ACC112 (cell line): ENCODE data around the gene TBC1D17.
"Not testable (repeated sequence)": the region's sequence is repeated elsewhere in the genome, so short reads cannot be mapped to it uniquely, and the experiment has no call there.

Source experiments
- H2AFZ ChIP-seq: fragments of 200-600 bp; sonication (generic); one replicate; pipeline ENCODE4 v1.6.0; 2017; ENCODE audit warnings: antibody characterized with exemption, low read length; ENCODE audit not compliant: unreplicated experiment
- H3K27ac ChIP-seq: fragments of 200-600 bp; sonication (generic); 2 replicates; pipeline ENCODE4 v1.5.1; 2014; ENCODE audit warnings: low read depth, mild to moderate bottlenecking, antibody characterized with exemption, low read length, moderate library complexity
- H3K27me3 ChIP-seq: fragments of 200-600 bp; sonication (generic); 2 replicates; pipeline ENCODE4 v1.6.1; 2014; ENCODE audit warnings: mild to moderate bottlenecking, antibody characterized with exemption, low read length, moderate library complexity, mixed read lengths; ENCODE audit not compliant: insufficient read depth
- H3K36me3 ChIP-seq: fragments of 200-600 bp; sonication (generic); 2 replicates; pipeline ENCODE4 v1.6.1; 2016; ENCODE audit warnings: mild to moderate bottlenecking, antibody characterized with exemption, low read length, moderate library complexity, mixed read lengths; ENCODE audit not compliant: insufficient read depth
- H3K4me1 ChIP-seq: fragments of 200-600 bp; sonication (generic); one replicate; pipeline ENCODE4 v1.6.1; 2016; ENCODE audit warnings: low read length, mixed read lengths; ENCODE audit not compliant: insufficient read depth, unreplicated experiment, control insufficient read depth
- H3K4me3 ChIP-seq: fragments of 200-600 bp; sonication (generic); 2 replicates; pipeline ENCODE4 v1.5.1; 2014; ENCODE audit warnings: mild to moderate bottlenecking, low read depth, low read length
- H3K79me2 ChIP-seq: fragments of 200-600 bp; sonication (generic); one replicate; pipeline ENCODE4 v1.6.0; 2016; ENCODE audit warnings: low read length; ENCODE audit not compliant: control insufficient read depth, unreplicated experiment, insufficient read depth

The TBC1D17 gene

DNA sequence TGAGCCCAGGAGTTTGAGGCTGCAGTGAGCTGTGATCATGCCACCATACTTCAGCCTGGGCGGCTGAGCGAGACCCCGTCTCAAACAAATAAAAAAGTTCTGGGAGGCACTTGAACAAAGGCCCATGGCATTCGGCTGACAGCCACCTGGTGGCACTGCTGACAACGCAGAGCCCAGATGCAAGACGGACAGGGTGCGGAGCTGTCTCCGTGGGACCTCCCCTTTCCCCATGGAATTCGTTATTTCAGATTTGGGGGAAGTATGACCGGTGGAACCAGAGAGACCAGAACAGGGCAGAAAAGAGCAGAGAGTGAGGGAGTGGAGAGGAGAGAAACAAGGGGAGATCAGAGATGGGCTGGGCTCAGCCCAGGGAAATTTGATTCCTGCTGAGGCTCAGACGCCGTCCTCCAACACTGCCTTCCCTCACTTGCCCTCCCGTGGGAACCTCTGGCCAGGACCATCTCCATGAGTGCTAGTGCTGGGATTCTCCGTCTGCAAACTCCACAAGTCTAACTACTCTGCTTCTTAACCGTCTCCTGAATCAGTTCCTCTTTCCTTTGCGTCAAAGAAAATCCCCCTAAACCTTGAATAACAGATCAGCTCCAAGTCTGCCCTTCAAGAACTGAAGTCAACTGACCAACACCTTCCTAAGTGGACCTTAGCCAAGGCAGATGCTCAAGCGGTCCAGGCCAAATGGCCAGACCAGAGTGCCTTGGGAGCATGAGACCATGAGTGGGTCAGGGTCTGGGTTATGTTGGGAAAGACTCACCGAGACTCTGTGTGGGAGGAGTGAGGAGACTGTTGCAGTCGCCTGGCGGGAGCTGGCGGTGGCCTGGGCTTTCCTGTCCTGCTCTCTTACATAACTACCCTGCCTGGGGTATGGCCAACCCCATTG lies 39.6 kb downstream of the TBC1D17 start:
- Histone ChIP-seq H3K79me2 (peaks cover 52% of the 10 kb centered on the region), H3K36me3 (no peaks in the 10 kb centered on the region), H2AFZ (no peak overlapping the region), H3K27me3 (no peaks in the 10 kb centered on the region), H3K4me1 (peaks cover 3% of the 10 kb centered on the region), H3K27ac (no peak overlapping the region), H3K4me3 (no peak overlapping the region)

- no peak overlapping the region for H3K27ac ChIP-seq
- no peak overlapping the region for H2AFZ ChIP-seq
- H3K4me3 ChIP-seq: no peak overlapping the region
- peaks cover 60% of the 10 kb centered on the region for H3K79me2 ChIP-seq
- no peaks in the 10 kb centered on the region for H3K36me3 ChIP-seq
- H3K4me1 ChIP-seq: peaks cover 12% of the 10 kb centered on the region
- H3K27me3 ChIP-seq: no peaks in the 10 kb centered on the region
Measured at GRCh38 chr19:49918089-49918488, 40.6 kb downstream of the TBC1D17 start.

GRCh38 chr19:49920624-49921363 lies 43.3 kb downstream of the TBC1D17 start:
- Histone ChIP-seq H3K27ac (no peak overlapping the region), H2AFZ (no peak overlapping the region), H3K36me3 (peaks cover 4% of the 10 kb centered on the region; the same call in 1 of the 2 replicates), H3K4me3 (no peak overlapping the region), H3K4me1 (peaks cover 17% of the 10 kb centered on the region), H3K79me2 (peaks cover 78% of the 10 kb centered on the region), H3K27me3 (no peaks in the 10 kb centered on the region)

- H3K4me1 ChIP-seq: peaks cover 19% of the 10 kb centered on the region
- peak overlapping the region; percentile 61; the same call in 1 of the 2 replicates for H3K27ac ChIP-seq
- H3K79me2 ChIP-seq: peaks cover 80% of the 10 kb centered on the region
- peaks cover 5% of the 10 kb centered on the region; the same call in 1 of the 2 replicates for H3K36me3 ChIP-seq
- H3K27me3 ChIP-seq: no peaks in the 10 kb centered on the region
- no peak overlapping the region for H2AFZ ChIP-seq
- H3K4me3 ChIP-seq: no peak overlapping the region
Measured at GRCh38 chr19:49921871-49922795, 44.6 kb downstream of the TBC1D17 start.

- H3K27ac ChIP-seq: no peak overlapping the region
- H3K36me3 ChIP-seq: peaks cover 11% of the 10 kb centered on the region; the same call in 1 of the 2 replicates
- H3K4me1 ChIP-seq: peaks cover 28% of the 10 kb centered on the region
Measured at GRCh38 chr19:49923055-49924003, 45.8 kb downstream of the TBC1D17 start.

GRCh38 chr19:49924004-49924880 lies 46.7 kb downstream of the TBC1D17 start:
- Histone ChIP-seq H3K27ac (no peak overlapping the region), H3K4me1 (peaks cover 28% of the 10 kb centered on the region), H3K4me3 (no peak overlapping the region), H3K36me3 (peaks cover 11% of the 10 kb centered on the region; the same call in 1 of the 2 replicates), H3K27me3 (no peaks in the 10 kb centered on the region), H3K79me2 (peaks cover 87% of the 10 kb centered on the region), H2AFZ (no peak overlapping the region)

More at GRCh38 chr19:49923055-49924003, 45.8 kb downstream of the TBC1D17 start:
- Histone ChIP-seq H3K27me3 (no peaks in the 10 kb centered on the region), H2AFZ (no peak overlapping the region), H3K79me2 (peaks cover 85% of the 10 kb centered on the region), H3K4me3 (no peak overlapping the region)

- Histone ChIP-seq H3K79me2 (peaks cover 81% of the 10 kb centered on the region), H3K4me1 (peaks cover 28% of the 10 kb centered on the region), H3K36me3 (peaks cover 11% of the 10 kb centered on the region; the same call in 1 of the 2 replicates)
- not testable (repeated sequence) for H3K27me3 ChIP-seq, H2AFZ ChIP-seq, H3K27ac ChIP-seq, H3K4me3 ChIP-seq
Measured at GRCh38 chr19:49924881-49925210, 47.3 kb downstream of the TBC1D17 start.

- H3K4me3 ChIP-seq: no peak overlapping the region
Measured at GRCh38 chr19:49925486-49925885, 48.0 kb downstream of the TBC1D17 start.

GRCh38 chr19:49926515-49926914 lies 49.0 kb downstream of the TBC1D17 start:
- Histone ChIP-seq H3K4me3 (no peak overlapping the region), H3K27ac (no peak overlapping the region), H3K79me2 (peaks cover 66% of the 10 kb centered on the region), H3K36me3 (peaks cover 11% of the 10 kb centered on the region; the same call in 1 of the 2 replicates), H2AFZ (no peak overlapping the region), H3K27me3 (no peaks in the 10 kb centered on the region), H3K4me1 (peaks cover 28% of the 10 kb centered on the region)

More at GRCh38 chr19:49925486-49925885, 48.0 kb downstream of the TBC1D17 start:
- H3K4me1 ChIP-seq: peaks cover 28% of the 10 kb centered on the region
- H3K27ac ChIP-seq: no peak overlapping the region
- no peak overlapping the region for H2AFZ ChIP-seq
- H3K79me2 ChIP-seq: peaks cover 76% of the 10 kb centered on the region
- no peaks in the 10 kb centered on the region for H3K27me3 ChIP-seq
- H3K36me3 ChIP-seq: peaks cover 11% of the 10 kb centered on the region; the same call in 1 of the 2 replicates
